K562 (cell line): ENCODE results near the gene TBX6. TPM values are rescaled to one million over a fixed set of nuclear protein-coding genes. Genes with fewer than 3 reads are reported as not detected.

Experiments used
- ARID3A ChIP-seq: IDR thresholded peaks from 2 replicates; pipeline ENCODE4 v1.6.1; 2012; ENCODE audit warnings: low read depth, low read length, improper control_type of control experiment, borderline replicate concordance
- CC2D1A ChIP-seq: fragments of 450-650 bp; IDR thresholded peaks from 2 replicates; pipeline ENCODE4 v1.6.1; 2017; ENCODE audit warnings: mild to moderate bottlenecking
- COPS2 ChIP-seq: fragments of 450-650 bp; conservative IDR thresholded peaks from 2 replicates; pipeline ENCODE4 v1.6.1; 2016; ENCODE audit warnings: mild to moderate bottlenecking, moderate library complexity
- CTCF ChIP-seq, 3 experiments: IDR thresholded peaks in 2 of 3; conservative IDR thresholded peaks in 1 of 3; 2 replicates each; pipeline ENCODE4 v1.5.1; 2011 to 2012; ENCODE audit warnings: low read length in 3 of 3, mild to moderate bottlenecking in 3 of 3, control low read depth in 2 of 3, improper control_type of control experiment in 1 of 3, inconsistent platforms in 1 of 3, low read depth in 1 of 3, mixed read lengths in 1 of 3, moderate library complexity in 1 of 3; ENCODE audit not compliant: insufficient read depth in 2 of 3
- CUX1 ChIP-seq: fragments of 200-800 bp; sonication (Bioruptor generic); IDR thresholded peaks from 2 replicates; pipeline ENCODE4 v1.6.1; 2016; ENCODE audit warnings: missing genetic modification characterization, missing compliant biosample characterization
- ERF ChIP-seq: fragments of 450-650 bp; formaldehyde crosslinking; IDR thresholded peaks from 2 replicates; pipeline ENCODE4 v1.4.0; 2020; ENCODE audit warnings: mild to moderate bottlenecking, mixed read lengths
- FOXK2 ChIP-seq, 2 experiments: fragments of 450-650 bp; IDR thresholded peaks in 1 of 2; conservative IDR thresholded peaks in 1 of 2; 2 replicates each; pipeline ENCODE4 v1.6.1; 2016; ENCODE audit warnings: low read depth in 2 of 2, mild to moderate bottlenecking in 1 of 2
- GABPB1 ChIP-seq: sonication (generic); formaldehyde crosslinking; IDR thresholded peaks from 2 replicates; pipeline ENCODE4 v1.8.0; 2022; ENCODE audit warnings: mild to moderate bottlenecking, missing genetic modification reagents
- MTA2 ChIP-seq: fragments of 450-650 bp; IDR thresholded peaks from 2 replicates; pipeline ENCODE4 v1.6.1; 2016; ENCODE audit warnings: low read depth
- ZBTB43 ChIP-seq: sonication (generic); formaldehyde crosslinking; IDR thresholded peaks from 2 replicates; pipeline ENCODE4 v1.8.0; 2023; ENCODE audit warnings: mild to moderate bottlenecking, missing genetic modification reagents
- ZNF239 ChIP-seq: fragments of 250-450 bp; sonication (Bioruptor Pico); IDR thresholded peaks from 2 replicates; pipeline ENCODE4 v1.4.0; 2020; ENCODE audit warnings: mild to moderate bottlenecking
- ZNF717 ChIP-seq: fragments of 250-450 bp; sonication (Bioruptor Pico); IDR thresholded peaks from 2 replicates; pipeline ENCODE4 v1.5.0; 2021
- polyA plus RNA-seq, 8 experiments: library from polyadenylated mRNA; depleted of rRNA in 4 of 8; stranded (reverse) in 5 of 8; unstranded in 3 of 8; fragments of >200 nt; fragmentation: Nextera tagmentation in 2 of 8; fragmentation: Illumina TruSeq in 1 of 8; extraction: Ambion mirVana in 2 of 8; extraction: Trizol in 1 of 8; gene quantifications; 2 replicates each; pipeline versions ENCODE4 v1.2.1 to v1.2.3, GENCODE V29; 2011 to 2014; ENCODE audit warnings: inconsistent platforms in 1 of 8, missing spikeins in 1 of 8
- total RNA-seq, 7 experiments: library from RNA; depleted of rRNA in 6 of 7; stranded (reverse); fragments of >200 nt in 6 of 7; fragmentation: Illumina TruSeq in 2 of 7; extraction: Trizol in 2 of 7; gene quantifications; 2 replicates each; pipeline versions ENCODE4 v1.2.1 to v1.2.3, GENCODE V29; 2011 to 2021; ENCODE audit warnings: low replicate concordance in 1 of 7

The TBX6 gene
- total and polyA plus RNA-seq, 9 of the 15 experiments (the other 6 are each of a cell fraction or from before 2014, with no cell fraction given) = 0.07 to 0.58 (median 0.11) TPM; not detected in 2

- TF ChIP-seq ARID3A (peak; percentile 81; the same call in 1 of the 2 replicates), COPS2 (no peak), ZBTB43 (CRISPR knock-in tag) (no peak), GABPB1 (CRISPR knock-in tag) (no peak), MTA2 (no peak), ZNF717 (no peak), CTCF (IDR thresholded peaks at IDR 0.05 in 2 of 3, conservative IDR thresholded peaks at IDR 0.05 in 1 of 3; ENCODE audit: insufficient read depth in 2 of 3, low read depth in 1 of 3, low read length in 3 of 3) (peak in 2 of 3 experiments; percentile 51 to 76; a peak in 5 of 6 replicates), CC2D1A (0 out of 2 replicates have a peak, but pooled peaks have one; percentile 30), ERF (CRISPR knock-in tag) (no peak), ZNF239 (no peak), CUX1 (CRISPR knock-in tag) (no peak), FOXK2 (conservative IDR thresholded peaks at IDR 0.05 in 1 of 2, IDR thresholded peaks at IDR 0.05 in 1 of 2; ENCODE audit: low read depth in 2 of 2) (peak in 1 of 2 experiments; percentile 31; a peak in 1 of 4 replicates)
These were observed 49.9 kb downstream of the TBX6 start (continued) for GRCh38 chr16:30041841-30042240.
